Ishikawa (cell line): ENCODE data around the gene KIZ.

Experiments
- CEBPB ChIP-seq: IDR thresholded peaks from 2 replicates; pipeline ENCODE4 v1.6.1; 2012
- CREB1 ChIP-seq: IDR thresholded peaks from 2 replicates; pipeline ENCODE4 v1.6.1; 2012; ENCODE audit warnings: low read depth
- EGR1 ChIP-seq: IDR thresholded peaks from 2 replicates; pipeline ENCODE4 v1.6.1; 2012
- EP300 ChIP-seq: IDR thresholded peaks from 2 replicates; pipeline ENCODE4 v1.6.1; 2012; ENCODE audit warnings: borderline replicate concordance
- FOXM1 ChIP-seq: IDR thresholded peaks from 2 replicates; pipeline ENCODE4 v1.6.1; 2012; ENCODE audit warnings: low read depth, borderline replicate concordance
- MAX ChIP-seq: IDR thresholded peaks from 2 replicates; pipeline ENCODE4 v1.6.1; 2012
- NFIC ChIP-seq: IDR thresholded peaks from 2 replicates; pipeline ENCODE4 v1.6.1; 2012
- RAD21 ChIP-seq: IDR thresholded peaks from 2 replicates; pipeline ENCODE4 v1.6.1; 2012; ENCODE audit warnings: low read depth
- REST ChIP-seq: IDR thresholded peaks from 2 replicates; pipeline ENCODE4 v1.6.1; 2012; ENCODE audit warnings: low read depth, mild to moderate bottlenecking
- TAF1 ChIP-seq: IDR thresholded peaks from 2 replicates; pipeline ENCODE4 v1.6.1; 2012; ENCODE audit warnings: low read depth, mild to moderate bottlenecking
- TCF12 ChIP-seq: IDR thresholded peaks from 2 replicates; pipeline ENCODE4 v1.6.1; 2012; ENCODE audit warnings: low read depth
- TEAD4 ChIP-seq: IDR thresholded peaks from 2 replicates; pipeline ENCODE4 v1.6.1; 2012
- USF1 ChIP-seq: IDR thresholded peaks from 2 replicates; pipeline ENCODE4 v1.6.1; 2012
- YY1 ChIP-seq: IDR thresholded peaks from 2 replicates; pipeline ENCODE4 v1.6.1; 2012; ENCODE audit warnings: low read depth
- ZBTB7A ChIP-seq: IDR thresholded peaks from 2 replicates; pipeline ENCODE4 v1.6.1; 2012; ENCODE audit warnings: low read depth

KIZ gene

GRCh38 chr20:21134883-21135493, 9.1 kb downstream of the KIZ start:
- no peak for TF ChIP-seq TCF12
- no peak for TF ChIP-seq TEAD4
- no peak for TF ChIP-seq EGR1
- no peak for TF ChIP-seq MAX
- no peak for TF ChIP-seq NFIC
- TF ChIP-seq CEBPB, result no peak
- TF ChIP-seq FOXM1, result no peak
- TF ChIP-seq USF1, result no peak
- TF ChIP-seq CREB1, result no peak
- no peak for TF ChIP-seq ZBTB7A
- no peak for TF ChIP-seq TAF1
- no peak for TF ChIP-seq RAD21
- TF ChIP-seq YY1, result no peak
- TF ChIP-seq REST, result no peak
- no peak for TF ChIP-seq EP300

- TF ChIP-seq EGR1, result no peak
- no peak for TF ChIP-seq ZBTB7A
- TF ChIP-seq FOXM1, result no peak
- no peak for TF ChIP-seq REST
- no peak for TF ChIP-seq EP300
- TF ChIP-seq RAD21, result no peak
- no peak for TF ChIP-seq TAF1
- no peak for TF ChIP-seq TEAD4
- no peak for TF ChIP-seq NFIC
- TF ChIP-seq TCF12, result no peak
- no peak for TF ChIP-seq CREB1
- TF ChIP-seq USF1, result no peak
- TF ChIP-seq CEBPB, result no peak
- TF ChIP-seq YY1, result no peak
- TF ChIP-seq MAX, result no peak
Observed at GRCh38 chr20:21136015-21136732, 10.3 kb downstream of the KIZ start.

DNA sequence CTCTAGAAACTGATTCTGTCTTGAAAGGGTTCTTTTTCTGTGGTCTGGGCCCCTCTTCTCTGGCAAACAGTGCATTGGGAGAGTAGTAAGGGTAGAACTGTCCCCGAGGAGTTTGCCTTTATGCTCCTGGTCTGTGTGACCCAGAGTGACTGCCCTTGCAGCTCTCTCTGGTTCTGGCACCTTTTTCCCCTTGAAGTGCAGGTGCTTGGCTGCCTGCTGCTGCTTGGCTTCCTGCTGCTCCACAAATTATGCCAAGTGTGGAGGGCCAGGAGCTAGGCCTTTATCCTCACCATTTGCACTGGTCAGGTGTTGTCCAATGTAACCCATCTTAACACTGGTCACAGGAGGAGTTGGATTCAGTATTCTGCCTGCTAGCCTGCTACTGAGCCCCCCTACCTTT, 11.2 kb downstream of the KIZ start:
- no peak for TF ChIP-seq FOXM1
- no peak for TF ChIP-seq TCF12
- TF ChIP-seq CEBPB, result no peak
- no peak for TF ChIP-seq ZBTB7A
- no peak for TF ChIP-seq EGR1
- TF ChIP-seq TEAD4, result no peak

- no peak for TF ChIP-seq EGR1
- TF ChIP-seq NFIC, result no peak
- TF ChIP-seq YY1, result no peak
- no peak for TF ChIP-seq TAF1
- TF ChIP-seq REST, result no peak
- TF ChIP-seq CEBPB, result no peak
- no peak for TF ChIP-seq CREB1
- no peak for TF ChIP-seq FOXM1
- TF ChIP-seq USF1, result no peak
- TF ChIP-seq EP300, result no peak
- TF ChIP-seq RAD21, result no peak
- TF ChIP-seq TCF12, result no peak
- no peak for TF ChIP-seq ZBTB7A
- no peak for TF ChIP-seq TEAD4
Observed at GRCh38 chr20:21139881-21140566, 14.1 kb downstream of the KIZ start.
